Hematopoietic multipotent progenitor cell treated with erythropoietin and hydrocortisone succinate and interleukin-3 and kit ligand, for 17 days (in vitro differentiated cells): ENCODE data around the gene SOBP.
"Not testable (repeated sequence)": the region's sequence is repeated elsewhere in the genome, so short reads cannot be mapped to it uniquely, and the experiment has no call there.

Experiments
- DNase-seq: peaks from one replicate; pipeline ENCODE4 v3.0.0-alpha.2; 2015; ENCODE audit warnings: low spot score

The SOBP gene

GRCh38 chr6:107489636-107490565 lies at the start of gene SOBP:
TSS of gene SOBP (plus strand) at chr6:107490117. CDS start at chr6:107490617, 500 bp downstream.
- no peak for DNase-seq

GRCh38 chr6:107440936-107441335 lies 49.0 kb upstream of the SOBP start:
- DNase-seq: no peak

- no peak for DNase-seq
Measured at GRCh38 chr6:107441682-107442081, 48.2 kb upstream of the SOBP start.

GRCh38 chr6:107442938-107443607 lies 46.8 kb upstream of the SOBP start:
- no peak for DNase-seq

DNA sequence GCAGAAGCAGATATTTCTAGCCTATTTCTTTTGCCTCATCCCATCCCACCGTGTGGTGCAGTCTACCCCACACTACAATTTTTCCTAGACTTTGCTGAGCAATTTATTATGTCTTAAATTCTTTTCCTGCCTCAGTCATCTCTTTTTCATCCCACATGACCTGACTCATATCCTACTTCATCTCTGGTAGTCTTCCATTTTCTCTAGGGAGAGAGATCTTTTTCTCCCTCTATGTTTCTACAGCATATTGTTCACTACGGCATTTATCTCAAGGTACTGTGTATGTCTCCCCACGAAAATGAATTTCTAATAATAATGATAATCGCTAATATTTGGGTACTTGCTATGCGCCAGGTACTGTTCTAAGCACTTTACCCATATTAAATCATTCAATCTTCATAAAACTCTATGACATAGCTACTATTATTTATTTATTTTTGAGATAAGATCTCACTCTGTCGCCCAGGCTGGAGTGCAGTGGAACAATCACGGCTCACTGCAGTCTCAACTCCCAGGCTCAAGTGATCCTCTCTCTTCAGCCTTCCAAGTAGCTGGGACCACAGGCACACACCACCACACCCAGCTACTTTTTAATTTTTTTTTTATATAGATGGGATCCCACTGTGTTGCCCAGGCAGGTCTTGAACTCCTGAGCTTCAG lies 46.2 kb upstream of the SOBP start:
- no peak for DNase-seq

- DNase-seq: no peak
Measured at GRCh38 chr6:107444277-107444676, 45.6 kb upstream of the SOBP start.

GRCh38 chr6:107447663-107448216 lies 42.2 kb upstream of the SOBP start:
- DNase-seq: no peak

DNA sequence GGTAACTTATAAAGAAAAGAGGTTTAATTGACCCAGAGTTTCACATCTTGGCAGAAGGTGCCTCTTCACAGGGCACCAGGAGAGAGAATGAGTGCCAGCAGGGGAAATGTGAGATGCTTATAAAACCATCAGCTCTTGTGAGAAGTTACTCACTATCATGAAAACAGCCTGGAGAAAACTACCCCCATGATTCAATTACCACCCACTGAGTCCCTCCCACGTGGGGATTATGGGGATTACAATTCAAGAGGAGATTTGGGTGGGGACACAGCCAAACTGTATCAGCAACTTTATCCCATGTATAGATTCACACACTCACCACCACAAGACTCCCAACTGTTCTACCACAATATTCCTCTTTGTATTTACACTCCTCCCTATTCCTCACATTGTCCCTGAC lies 41.1 kb upstream of the SOBP start:
- no peak for DNase-seq

DNA sequence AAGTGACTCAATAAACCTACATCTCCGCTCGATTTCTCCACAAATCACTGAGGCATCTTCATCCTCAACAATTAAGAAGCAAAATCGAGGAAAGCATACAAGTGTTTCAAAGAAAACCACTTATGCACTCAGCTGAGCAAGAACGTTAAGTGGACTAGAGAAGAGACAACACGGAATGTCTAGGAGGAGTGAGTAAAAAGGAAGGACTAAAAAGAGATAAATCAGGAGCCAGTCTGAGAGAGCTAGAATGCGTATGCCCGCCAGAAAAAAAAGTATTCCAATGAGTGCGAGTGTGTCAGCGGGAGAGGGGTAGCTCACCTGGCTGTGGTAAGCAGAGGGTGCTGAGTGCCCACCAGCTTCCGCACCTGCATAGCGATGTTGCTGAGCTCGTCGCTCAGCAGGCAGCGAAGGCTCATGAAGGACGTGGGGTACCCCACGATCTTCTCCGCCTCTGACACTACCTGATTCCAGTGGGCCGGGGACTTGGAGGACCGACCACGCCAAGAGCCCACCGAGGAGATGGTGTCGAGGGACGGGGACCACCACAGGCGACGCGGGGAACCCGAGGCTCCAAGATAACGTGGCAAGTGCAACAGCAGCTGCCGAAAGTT lies 31.1 kb upstream of the SOBP start:
- peak; percentile 15 for DNase-seq

DNA sequence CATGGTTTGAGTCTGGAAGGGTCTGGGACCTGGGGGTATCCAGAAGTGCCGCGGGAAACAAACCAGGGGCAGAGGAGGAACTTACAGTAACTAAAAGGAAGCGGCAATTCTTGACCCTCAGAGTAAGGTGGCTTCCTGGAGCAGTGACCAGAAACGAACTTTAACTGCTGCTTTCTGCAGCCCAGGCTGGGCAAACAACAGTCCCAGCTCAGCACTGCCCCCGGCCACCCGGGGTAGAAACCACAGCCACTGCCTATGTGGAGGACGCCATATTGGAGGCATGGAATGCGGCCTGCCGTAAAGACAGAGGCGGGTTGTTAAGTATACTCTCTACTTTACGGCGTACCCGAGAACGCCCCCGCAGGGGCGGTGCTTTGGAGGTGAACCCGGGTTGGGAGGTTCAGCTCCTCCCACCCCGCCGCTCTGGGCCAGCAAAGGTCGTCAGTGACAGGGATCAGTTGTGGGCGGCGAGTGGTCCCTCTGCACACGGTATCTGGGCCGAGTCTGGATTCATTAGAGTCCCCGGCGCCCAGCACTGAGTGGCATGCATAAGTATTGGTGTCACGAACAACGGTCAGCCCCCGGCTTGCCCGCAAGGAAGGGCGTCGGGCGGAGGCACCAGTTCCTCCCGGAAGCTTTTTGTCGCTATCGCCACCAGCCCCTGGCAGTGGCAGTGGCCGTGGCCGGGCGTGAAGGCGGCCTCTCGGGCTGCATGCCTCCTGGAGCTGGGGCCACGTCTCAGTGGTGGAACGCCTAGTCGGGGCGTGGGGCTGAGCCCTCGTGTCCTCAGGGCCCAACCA lies 30.4 kb upstream of the SOBP start, which contains the start of gene PDSS2:
Gene PDSS2, minus strand, starts transcription at position 282 of the 800 bp plus-strand sequence. Its CDS starts 279 bp downstream, at position 3.
- DNase-seq: peak; percentile 95

DNA sequence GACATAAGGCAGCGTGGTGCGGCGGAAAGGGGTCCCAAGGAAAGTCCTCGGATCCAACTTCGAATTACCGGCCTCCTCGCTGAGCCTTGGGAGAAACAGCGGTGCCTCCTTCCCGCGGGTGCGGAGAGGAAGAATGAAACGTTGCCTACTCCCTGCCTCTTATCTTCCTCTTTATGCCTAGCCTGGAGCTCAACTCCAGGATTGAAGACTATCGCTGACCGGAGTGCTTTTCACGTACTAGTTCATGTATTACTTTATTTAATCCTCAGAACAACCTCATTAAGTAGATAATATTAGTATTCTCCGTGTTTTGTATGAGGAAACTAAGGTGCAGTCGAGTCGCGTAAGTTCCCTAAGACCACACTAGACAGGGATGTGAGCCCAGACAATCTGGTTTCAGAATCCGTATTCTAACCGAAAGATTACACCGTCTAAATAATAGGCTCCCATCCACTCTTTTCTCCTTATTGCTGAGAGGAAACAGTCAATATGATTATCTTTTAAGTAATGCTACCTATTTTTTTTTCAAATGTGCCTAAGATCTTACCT lies 29.8 kb upstream of the SOBP start:
- no peak for DNase-seq

GRCh38 chr6:107466062-107466461 lies 23.9 kb upstream of the SOBP start:
- no peak for DNase-seq

- DNase-seq: no peak
Measured at GRCh38 chr6:107470364-107470763, 19.6 kb upstream of the SOBP start.

DNA sequence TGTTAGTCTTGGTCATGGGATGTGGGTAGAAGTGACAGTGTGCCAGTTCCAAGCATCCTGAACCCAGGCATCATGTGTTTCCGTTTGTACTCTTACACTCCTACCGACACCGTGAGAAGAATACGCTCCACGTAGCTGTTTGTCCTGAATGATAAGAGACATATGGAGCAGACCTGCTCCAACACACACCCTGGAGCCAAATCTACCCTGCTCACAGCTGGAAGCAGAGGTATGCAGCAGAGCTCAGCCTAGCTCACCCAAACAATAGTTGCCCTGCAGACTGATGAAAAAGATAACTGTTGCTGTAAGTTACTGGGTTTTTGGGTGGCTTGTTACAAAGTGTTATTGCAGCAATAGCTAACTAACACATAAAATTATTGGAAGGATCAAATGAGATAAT lies 16.3 kb upstream of the SOBP start:
- no peak for DNase-seq

DNA sequence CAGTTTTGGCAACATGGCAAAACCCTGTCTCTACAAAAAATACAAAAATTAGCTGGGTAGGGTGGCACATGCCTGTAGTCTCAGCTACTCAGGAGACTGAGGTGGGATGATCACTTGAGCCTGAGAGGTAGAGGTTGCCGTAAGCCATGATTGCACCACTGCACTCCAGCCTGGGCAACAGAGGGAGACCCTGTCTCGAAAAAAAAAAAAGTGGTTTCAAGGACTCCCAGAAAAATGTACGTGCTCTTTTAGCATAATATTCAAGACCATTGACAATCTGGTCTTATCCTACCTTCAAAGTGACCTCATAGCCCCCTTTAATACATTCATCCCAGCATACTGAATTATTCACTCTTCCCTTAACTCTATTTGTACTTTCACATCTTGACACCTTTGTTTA lies 14.6 kb upstream of the SOBP start:
- not testable (repeated sequence) for DNase-seq

DNA sequence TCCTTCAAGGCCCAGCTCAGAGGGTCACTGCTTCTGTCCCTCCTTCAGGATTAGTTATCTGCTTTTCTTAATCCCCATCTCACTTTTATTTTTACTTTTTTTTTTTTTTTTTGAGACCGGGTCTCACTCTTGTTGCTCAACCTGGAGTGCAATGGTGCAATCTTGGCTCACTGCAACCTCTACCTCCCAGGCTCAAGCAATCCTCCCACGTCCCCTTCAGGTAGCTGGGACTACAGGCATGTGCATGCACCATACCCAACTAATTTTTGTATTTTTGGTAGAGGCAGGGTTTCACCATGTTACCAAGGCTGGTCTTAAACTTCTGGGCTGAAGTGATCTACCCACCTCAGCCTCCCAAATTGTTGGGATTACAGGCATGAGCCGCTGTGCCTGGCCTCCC lies 14.1 kb upstream of the SOBP start:
- not testable (repeated sequence) for DNase-seq

DNA sequence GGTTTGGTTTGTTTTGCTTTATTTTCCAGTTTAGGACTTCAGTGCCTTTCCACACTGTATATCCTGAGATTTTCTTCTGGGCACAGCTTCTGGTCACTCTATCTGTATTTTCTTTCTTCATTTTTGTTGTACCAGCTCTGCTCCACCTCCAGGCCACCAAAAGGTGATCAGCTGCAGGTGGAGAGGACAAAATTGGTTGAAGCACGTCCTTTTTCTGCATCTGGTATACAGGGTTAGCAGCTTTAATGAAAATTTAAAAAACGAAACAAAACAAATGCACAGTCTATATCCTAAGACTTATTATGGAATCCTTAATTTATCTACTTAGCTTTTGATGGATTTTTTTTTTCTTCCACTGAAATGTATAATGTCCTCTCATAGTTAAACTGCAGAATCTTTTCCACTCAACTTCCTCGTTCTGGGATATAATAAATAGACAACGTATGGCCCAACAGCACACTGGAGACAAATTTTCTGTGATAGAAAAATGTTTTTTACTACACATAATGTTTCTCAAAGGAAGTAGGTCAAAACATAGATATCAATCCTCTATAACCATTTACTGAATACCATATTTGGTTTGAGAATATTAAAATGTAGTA lies 10.7 kb upstream of the SOBP start:
- DNase-seq: no peak

GRCh38 chr6:107485157-107485556 lies 4.8 kb upstream of the SOBP start:
- DNase-seq: no peak

GRCh38 chr6:107488174-107488874 lies 1.6 kb upstream of the SOBP start:
- DNase-seq: no peak
